GM21717 (cell line): ENCODE results near the gene HLA-B.

Source experiments
- ATAC-seq: cut with Tn5 transposase; IDR thresholded peaks from one replicate; pipeline ENCODE4 v1.9.1; 2021; ENCODE audit warnings: mild to moderate bottlenecking, moderate library complexity; ENCODE audit not compliant: unreplicated experiment

HLA-B gene

GRCh38 chr6:31353384-31353945 lies 3.5 kb downstream of the HLA-B start:
- no peak for ATAC-seq

GRCh38 chr6:31352683-31353383 lies 4.1 kb downstream of the HLA-B start:
- ATAC-seq, result no peak

- no peak for ATAC-seq
These were observed 4.7 kb downstream of the HLA-B start for GRCh38 chr6:31352310-31352682.

- no peak for ATAC-seq
These were observed 5.3 kb downstream of the HLA-B start for GRCh38 chr6:31351401-31352309.

GRCh38 chr6:31351033-31351380 lies 6.0 kb downstream of the HLA-B start:
- no peak for ATAC-seq

GRCh38 chr6:31350196-31351032 lies 6.6 kb downstream of the HLA-B start:
- ATAC-seq, result no peak

GRCh38 chr6:31349301-31349700 lies 7.7 kb downstream of the HLA-B start:
- ATAC-seq, result no peak

GRCh38 chr6:31345026-31345730 lies 11.8 kb downstream of the HLA-B start:
- ATAC-seq, result no peak

GRCh38 chr6:31340228-31340627 lies 16.8 kb downstream of the HLA-B start:
- no peak for ATAC-seq

- ATAC-seq, result no peak
These were observed 17.8 kb downstream of the HLA-B start for GRCh38 chr6:31339210-31339609.

GRCh38 chr6:31336896-31337496 lies 20.0 kb downstream of the HLA-B start:
- no peak for ATAC-seq

GRCh38 chr6:31332637-31333602 lies 24.1 kb downstream of the HLA-B start:
- ATAC-seq, result no peak

- no peak for ATAC-seq
These were observed 28.5 kb downstream of the HLA-B start for GRCh38 chr6:31328355-31328960.

- no peak for ATAC-seq
These were observed 35.2 kb downstream of the HLA-B start for GRCh38 chr6:31321820-31322219.

- no peak for ATAC-seq
These were observed 35.8 kb downstream of the HLA-B start for GRCh38 chr6:31321005-31321707.

GRCh38 chr6:31317036-31317435 lies 39.9 kb downstream of the HLA-B start:
- ATAC-seq, result no peak

- no peak for ATAC-seq
These were observed 47.3 kb downstream of the HLA-B start for GRCh38 chr6:31309641-31310040.

- ATAC-seq, result no peak
These were observed 48.2 kb downstream of the HLA-B start for GRCh38 chr6:31308845-31309175.
